Measurements from ENCODE around the gene CRAMP1.
"Not testable (repeated sequence)": the region's sequence is repeated elsewhere in the genome, so short reads cannot be mapped to it uniquely, and the experiment has no call there.

CRAMP1 gene

DNA sequence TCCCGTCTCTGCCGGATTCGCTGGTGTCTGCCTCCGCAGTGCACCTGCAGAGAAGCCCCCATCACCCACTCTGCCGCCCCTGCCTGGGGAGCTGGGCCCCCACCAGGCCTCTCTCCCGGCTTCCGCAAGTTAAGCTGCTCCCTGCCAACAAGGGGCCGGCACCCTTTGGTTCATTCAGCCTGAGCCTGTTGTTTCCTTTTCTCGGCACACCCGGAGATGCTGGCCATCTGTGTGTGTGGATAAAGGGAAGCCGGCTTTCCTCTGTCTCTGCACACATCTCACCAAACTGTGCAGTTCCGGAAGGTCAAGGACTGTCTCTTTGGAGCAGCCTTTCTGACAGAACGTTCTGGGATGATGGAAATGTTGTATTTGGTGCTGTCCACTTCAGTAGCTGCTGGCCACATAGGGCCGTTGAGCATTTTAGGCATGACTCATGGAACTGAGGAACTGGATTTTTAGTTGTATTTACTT lies 100.7 kb downstream of the CRAMP1 start:
- Histone ChIP-seq H3K9me3 (ENCODE audit: control insufficient read depth, low read length) (no peaks in the 10 kb centered on the region), H3K27me3 (ENCODE audit: control insufficient read depth, insufficient read depth, low read length) (no peaks in the 10 kb centered on the region), H3K4me1 (ENCODE audit: control insufficient read depth, insufficient read depth, low read length) (peaks cover 12% of the 10 kb centered on the region), H3K4me3 (ENCODE audit: low read length) (no peak overlapping the region), H3K36me3 (ENCODE audit: control insufficient read depth, insufficient read depth, low read length) (no peaks in the 10 kb centered on the region), H3K9ac (ENCODE audit: low read length) (no peak overlapping the region)

DNA sequence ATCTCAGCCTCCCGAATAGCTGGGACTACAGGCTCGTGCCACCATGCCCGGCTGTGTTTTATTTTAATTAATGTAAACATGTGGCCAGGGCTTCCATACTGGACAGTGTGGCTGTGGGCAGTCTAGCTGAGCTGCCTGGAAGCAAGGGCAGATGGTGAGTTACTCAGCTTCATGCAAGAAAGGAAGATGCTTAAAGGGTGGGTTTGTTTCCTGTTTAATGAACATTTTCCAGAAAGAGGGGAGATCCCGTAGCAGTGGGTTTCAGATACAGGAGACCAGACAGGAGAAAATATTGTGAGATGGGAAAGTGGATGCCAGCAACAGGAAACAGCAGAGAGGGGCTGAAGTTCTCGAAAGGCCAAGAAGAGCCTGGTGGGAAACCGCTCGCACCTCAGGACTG lies 101.2 kb downstream of the CRAMP1 start:
- Histone ChIP-seq H3K27me3 (ENCODE audit: control insufficient read depth, insufficient read depth, low read length) (no peaks in the 10 kb centered on the region), H3K9ac (ENCODE audit: low read length) (no peak overlapping the region), H3K4me3 (ENCODE audit: low read length) (no peak overlapping the region), H3K36me3 (ENCODE audit: control insufficient read depth, insufficient read depth, low read length) (no peaks in the 10 kb centered on the region), H3K4me1 (ENCODE audit: control insufficient read depth, insufficient read depth, low read length) (peaks cover 7% of the 10 kb centered on the region), H3K9me3 (ENCODE audit: control insufficient read depth, low read length) (no peaks in the 10 kb centered on the region)

DNA sequence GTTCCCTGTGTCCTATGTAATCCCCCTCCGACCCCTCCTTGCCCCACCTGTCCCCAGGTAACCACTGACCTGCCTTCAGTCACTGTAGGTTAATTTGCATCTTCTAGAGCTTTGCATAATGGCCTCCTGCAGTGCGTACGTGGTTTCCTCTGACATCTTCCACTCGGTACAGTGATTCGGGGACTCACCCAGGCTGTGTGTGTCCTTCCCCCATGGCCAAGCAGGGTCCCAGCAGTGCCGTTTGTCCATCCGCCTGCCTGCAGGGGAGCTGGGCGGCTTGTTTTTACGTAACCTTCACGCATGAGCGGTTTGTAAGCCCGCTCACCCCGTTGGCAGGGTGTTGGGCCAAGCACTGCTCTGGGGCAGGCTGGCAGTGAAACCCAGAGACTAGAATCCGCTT lies 101.8 kb downstream of the CRAMP1 start:
- Histone ChIP-seq H3K4me3 (ENCODE audit: low read length) (no peak overlapping the region), H3K9me3 (ENCODE audit: control insufficient read depth, low read length) (no peaks in the 10 kb centered on the region), H3K27me3 (ENCODE audit: control insufficient read depth, insufficient read depth, low read length) (no peaks in the 10 kb centered on the region), H3K9ac (ENCODE audit: low read length) (no peak overlapping the region), H3K36me3 (ENCODE audit: control insufficient read depth, insufficient read depth, low read length) (no peaks in the 10 kb centered on the region), H3K4me1 (ENCODE audit: control insufficient read depth, insufficient read depth, low read length) (peaks cover 1% of the 10 kb centered on the region)

GRCh38 chr16:1715220-1715619 lies 103.1 kb downstream of the CRAMP1 start:
- no peaks in the 10 kb centered on the region for H3K36me3 ChIP-seq (ENCODE audit: control insufficient read depth, insufficient read depth, low read length)
- H3K9me3 ChIP-seq (ENCODE audit: control insufficient read depth, low read length): no peaks in the 10 kb centered on the region
- H3K27me3 ChIP-seq (ENCODE audit: control insufficient read depth, insufficient read depth, low read length): no peaks in the 10 kb centered on the region
- H3K4me3 ChIP-seq (ENCODE audit: low read length): no peak overlapping the region
- no peaks in the 10 kb centered on the region for H3K4me1 ChIP-seq (ENCODE audit: control insufficient read depth, insufficient read depth, low read length)
- H3K9ac ChIP-seq (ENCODE audit: low read length): no peak overlapping the region

GRCh38 chr16:1718236-1718635 lies 106.1 kb downstream of the CRAMP1 start:
- H3K9me3 ChIP-seq (ENCODE audit: control insufficient read depth, low read length); H3K27me3 ChIP-seq (ENCODE audit: control insufficient read depth, insufficient read depth, low read length); H3K4me3 ChIP-seq (ENCODE audit: low read length); H3K9ac ChIP-seq (ENCODE audit: low read length); H3K36me3 ChIP-seq (ENCODE audit: control insufficient read depth, insufficient read depth, low read length): not testable (repeated sequence)
- H3K4me1 ChIP-seq (ENCODE audit: control insufficient read depth, insufficient read depth, low read length): peaks cover 17% of the 10 kb centered on the region

DNA sequence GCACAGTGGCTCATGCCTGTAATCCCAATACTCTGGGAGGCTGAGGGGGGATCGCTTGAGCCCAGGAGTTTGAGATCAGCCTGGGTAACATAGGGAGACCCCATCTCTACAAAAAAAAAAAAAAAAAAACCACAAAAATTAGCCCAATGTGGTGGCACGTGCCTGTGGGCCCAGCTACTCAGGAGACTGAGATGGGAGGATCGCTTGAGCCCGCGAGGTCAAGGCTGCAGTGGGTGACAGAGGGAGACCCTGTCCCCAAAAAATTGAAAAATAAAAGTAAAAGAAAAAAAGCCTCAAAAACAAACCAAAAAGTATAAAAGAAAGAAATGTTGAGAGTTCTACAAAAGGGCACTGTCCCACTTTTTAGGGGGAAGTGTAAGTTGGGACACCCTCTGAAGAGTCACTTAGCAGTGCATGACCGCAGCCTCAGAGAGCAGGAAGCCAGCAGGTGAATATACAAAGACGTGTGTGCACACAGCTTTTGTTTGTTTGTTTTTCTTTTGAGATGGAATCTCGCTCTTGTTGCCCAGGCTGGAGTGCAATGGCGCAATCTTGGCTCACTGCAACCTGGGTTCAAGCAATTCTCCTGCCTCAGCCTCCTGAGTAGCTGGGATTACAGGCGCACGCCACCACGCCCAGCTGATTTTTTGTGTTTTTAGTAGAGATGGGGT lies 107.5 kb downstream of the CRAMP1 start:
- not testable (repeated sequence) for H3K9me3 ChIP-seq (ENCODE audit: control insufficient read depth, low read length); H3K9ac ChIP-seq (ENCODE audit: low read length); H3K36me3 ChIP-seq (ENCODE audit: control insufficient read depth, insufficient read depth, low read length); H3K27me3 ChIP-seq (ENCODE audit: control insufficient read depth, insufficient read depth, low read length); H3K4me3 ChIP-seq (ENCODE audit: low read length)
- peaks cover 19% of the 10 kb centered on the region for H3K4me1 ChIP-seq (ENCODE audit: control insufficient read depth, insufficient read depth, low read length)

DNA sequence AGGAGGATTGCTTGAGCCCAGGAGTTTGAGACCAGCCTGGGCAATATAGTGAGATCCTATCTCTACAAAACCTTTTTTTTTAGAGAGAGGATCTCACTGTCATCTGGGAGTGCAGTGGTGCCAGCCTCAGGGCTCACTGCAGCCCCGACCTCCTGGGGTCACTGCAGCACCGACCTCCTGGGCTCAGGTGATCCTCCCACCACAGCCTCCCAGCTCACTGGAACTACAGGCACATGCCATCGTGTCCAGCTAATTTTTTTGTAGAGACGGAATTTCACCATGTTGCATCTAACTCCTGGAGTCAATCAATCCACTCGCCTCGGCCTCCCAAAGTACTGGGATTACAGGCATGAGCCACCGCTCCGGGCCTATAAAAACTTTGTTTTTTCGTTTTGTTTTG lies 109.2 kb downstream of the CRAMP1 start:
- H3K4me1 ChIP-seq (ENCODE audit: control insufficient read depth, insufficient read depth, low read length): peaks cover 19% of the 10 kb centered on the region
- no peak overlapping the region for H3K9ac ChIP-seq (ENCODE audit: low read length)
- H3K9me3 ChIP-seq (ENCODE audit: control insufficient read depth, low read length): no peaks in the 10 kb centered on the region
- H3K27me3 ChIP-seq (ENCODE audit: control insufficient read depth, insufficient read depth, low read length): no peaks in the 10 kb centered on the region
- H3K4me3 ChIP-seq (ENCODE audit: low read length): no peak overlapping the region
- peaks cover 4% of the 10 kb centered on the region for H3K36me3 ChIP-seq (ENCODE audit: control insufficient read depth, insufficient read depth, low read length)

DNA sequence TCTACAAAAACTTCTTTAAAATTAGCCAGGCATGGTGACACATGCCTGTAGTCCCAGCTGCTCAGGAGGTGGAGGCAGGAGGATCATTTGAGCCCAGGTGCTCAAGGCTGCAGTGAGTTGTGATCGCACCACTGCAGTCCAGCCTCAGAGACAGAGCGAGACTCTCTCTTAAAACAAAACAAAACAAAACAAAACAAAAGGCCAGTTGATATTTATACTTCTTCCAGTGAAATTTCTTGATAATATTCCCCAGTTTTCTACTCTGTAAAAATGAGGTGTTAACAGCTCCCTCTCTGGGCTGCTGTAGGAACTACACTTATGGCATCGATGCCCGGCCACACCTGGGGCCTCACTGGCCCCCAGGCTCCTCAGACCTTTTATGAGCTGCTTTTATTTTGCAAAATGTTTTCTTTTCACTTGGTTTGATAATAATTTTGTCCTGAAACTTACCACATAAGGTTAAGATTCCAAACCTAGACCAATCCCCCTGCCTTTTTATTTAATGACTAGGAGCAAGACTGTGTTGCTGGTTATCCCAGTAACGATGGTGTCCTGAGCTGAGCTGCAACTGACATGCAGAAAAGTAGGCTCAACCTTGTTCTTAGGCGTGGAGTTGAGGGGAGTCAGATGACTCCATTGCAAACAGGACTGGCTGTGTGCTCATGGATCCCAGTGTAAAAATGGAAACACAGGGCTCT lies 111.4 kb downstream of the CRAMP1 start:
- H3K4me1 ChIP-seq (ENCODE audit: control insufficient read depth, insufficient read depth, low read length): peaks cover 19% of the 10 kb centered on the region
- no peaks in the 10 kb centered on the region for H3K9me3 ChIP-seq (ENCODE audit: control insufficient read depth, low read length)
- peak overlapping the region; percentile 43 for H3K9ac ChIP-seq (ENCODE audit: low read length)
- H3K36me3 ChIP-seq (ENCODE audit: control insufficient read depth, insufficient read depth, low read length): peaks cover 8% of the 10 kb centered on the region
- H3K27me3 ChIP-seq (ENCODE audit: control insufficient read depth, insufficient read depth, low read length): no peaks in the 10 kb centered on the region
- H3K4me3 ChIP-seq (ENCODE audit: low read length): no peak overlapping the region

DNA sequence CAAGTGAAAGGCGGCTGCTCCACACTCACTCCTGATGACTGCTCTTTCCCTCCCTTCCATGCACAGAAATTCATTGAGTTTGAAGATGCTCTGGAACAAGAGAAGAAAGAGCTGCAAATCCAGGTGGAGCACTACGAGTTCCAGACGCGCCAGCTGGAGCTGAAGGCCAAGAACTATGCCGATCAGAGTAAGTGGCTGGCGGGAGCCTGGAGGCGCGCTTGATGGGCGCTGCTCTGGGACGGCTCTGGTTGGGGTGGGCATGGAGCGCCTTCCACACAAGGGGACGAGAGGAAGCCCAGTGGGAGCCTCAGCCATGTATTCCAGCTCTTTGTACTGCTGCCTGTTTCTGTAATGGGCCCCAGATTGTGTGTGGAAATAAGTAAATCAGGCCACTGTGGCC lies 112.3 kb downstream of the CRAMP1 start:
- Histone ChIP-seq H3K4me3 (ENCODE audit: low read length) (no peak overlapping the region), H3K36me3 (ENCODE audit: control insufficient read depth, insufficient read depth, low read length) (peaks cover 8% of the 10 kb centered on the region), H3K9me3 (ENCODE audit: control insufficient read depth, low read length) (no peaks in the 10 kb centered on the region), H3K27me3 (ENCODE audit: control insufficient read depth, insufficient read depth, low read length) (no peaks in the 10 kb centered on the region), H3K9ac (ENCODE audit: low read length) (no peak overlapping the region), H3K4me1 (ENCODE audit: control insufficient read depth, insufficient read depth, low read length) (peaks cover 19% of the 10 kb centered on the region)

DNA sequence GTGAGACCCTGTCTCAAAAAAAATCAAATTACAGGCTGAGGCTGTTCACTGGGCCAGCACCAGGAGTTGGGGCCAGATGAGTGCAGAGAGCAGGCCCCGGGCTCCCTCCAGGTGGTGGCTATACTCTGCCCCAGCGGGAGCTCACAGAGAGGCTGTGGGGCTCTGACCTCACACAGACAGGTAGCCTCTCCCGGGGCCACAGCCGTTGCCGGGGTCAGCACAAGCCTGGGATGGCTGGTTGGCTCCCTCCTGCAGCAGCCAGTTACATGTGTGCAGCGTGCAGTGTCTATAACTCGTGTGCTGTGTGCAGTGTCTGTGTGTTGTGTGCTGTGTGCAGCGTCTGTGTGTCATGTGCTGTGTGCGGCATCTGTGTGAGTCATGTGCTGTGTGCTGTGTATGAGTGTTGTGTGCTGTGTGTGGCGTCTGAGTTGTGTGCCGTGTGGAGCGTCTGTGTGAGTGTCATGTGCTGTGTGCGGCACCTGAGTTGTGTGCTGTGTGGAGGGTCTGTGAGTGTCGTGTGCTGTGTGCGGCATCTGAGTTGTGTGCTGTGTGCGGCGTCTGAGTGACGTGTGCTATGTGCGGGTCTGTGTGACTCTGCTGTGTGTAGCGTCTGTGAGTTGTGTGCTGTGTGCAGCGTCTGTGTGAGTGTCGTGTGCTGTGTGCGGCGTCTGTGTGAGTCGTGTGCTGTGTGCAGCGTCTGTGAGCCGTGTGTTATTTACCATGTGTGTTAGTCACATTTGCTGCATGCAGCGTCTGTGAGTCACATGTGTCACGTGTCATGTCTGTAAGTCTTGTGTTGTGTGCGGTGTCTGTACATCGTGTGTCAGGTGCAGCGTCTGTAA lies 114.7 kb downstream of the CRAMP1 start:
- Histone ChIP-seq H3K36me3 (ENCODE audit: control insufficient read depth, insufficient read depth, low read length) (peaks cover 8% of the 10 kb centered on the region), H3K9me3 (ENCODE audit: control insufficient read depth, low read length) (no peaks in the 10 kb centered on the region), H3K4me1 (ENCODE audit: control insufficient read depth, insufficient read depth, low read length) (peaks cover 13% of the 10 kb centered on the region), H3K9ac (ENCODE audit: low read length) (no peak overlapping the region), H3K27me3 (ENCODE audit: control insufficient read depth, insufficient read depth, low read length) (no peaks in the 10 kb centered on the region), H3K4me3 (ENCODE audit: low read length) (no peak overlapping the region)

Data from mucosa of stomach (tissue), 1 donor.